GM12891 (cell line): ENCODE measurements around the gene ZNF175.
"Not testable (repeated sequence)": the region's sequence is repeated elsewhere in the genome, so short reads cannot be mapped to it uniquely, and the experiment has no call there.

Experiments
- POLR2A ChIP-seq: IDR thresholded peaks from 2 replicates; pipeline ENCODE4 v1.6.1; 2011; ENCODE audit warnings: low read depth, low read length, control low read depth
- POLR2AphosphoS5 ChIP-seq: IDR thresholded peaks from 2 replicates; pipeline ENCODE4 v1.6.1; 2011; ENCODE audit warnings: low read depth, low read length, control low read depth
- POU2F2 ChIP-seq: IDR thresholded peaks from 2 replicates; pipeline ENCODE4 v1.6.1; 2011; ENCODE audit warnings: low read depth, mild to moderate bottlenecking, control low read depth, low read length, moderate library complexity
- SPI1 ChIP-seq: IDR thresholded peaks from 2 replicates; pipeline ENCODE4 v1.6.1; 2011; ENCODE audit warnings: low read depth, low read length, control low read depth
- TAF1 ChIP-seq: IDR thresholded peaks from 2 replicates; pipeline ENCODE4 v1.6.1; 2011; ENCODE audit warnings: low read depth, low read length, control low read depth

GRCh38 chr19:51630315-51630714, 59.2 kb downstream of the ZNF175 start, which contains the start of gene SIGLEC5:
- TF ChIP-seq SPI1, POLR2A, POLR2AphosphoS5, TAF1, POU2F2: not testable (repeated sequence)
